NCI-H69 (cell line): Measurements from ENCODE around the gene SOX14.
A peak's percentile ranks its signal among the peaks of the same experiment; 100 is the strongest.

Experiments used
- DNase-seq: peaks from one replicate; lab custom pipeline; 2025; lab: John Stamatoyannopoulos, UW

Gene SOX14

GRCh38 chr3:137768361-137769321 lies 4.5 kb downstream of the SOX14 start:
- DNase-seq = no peak

- no peak for DNase-seq
Observed at GRCh38 chr3:137769322-137770065, 5.4 kb downstream of the SOX14 start.

GRCh38 chr3:137770066-137770834 lies 6.1 kb downstream of the SOX14 start:
- no peak for DNase-seq

GRCh38 chr3:137770835-137771399 lies 6.8 kb downstream of the SOX14 start:
- no peak for DNase-seq

GRCh38 chr3:137771401-137772213 lies 7.5 kb downstream of the SOX14 start:
- no peak for DNase-seq

GRCh38 chr3:137772214-137772955 lies 8.3 kb downstream of the SOX14 start:
- DNase-seq = no peak

- no peak for DNase-seq
Observed at GRCh38 chr3:137778941-137779340, 14.8 kb downstream of the SOX14 start.

- DNase-seq = no peak
Observed at GRCh38 chr3:137787529-137787928, 23.4 kb downstream of the SOX14 start.

GRCh38 chr3:137789236-137789635 lies 25.1 kb downstream of the SOX14 start:
- no peak for DNase-seq

- peak; percentile 10 for DNase-seq
Observed at GRCh38 chr3:137792626-137793271, 28.6 kb downstream of the SOX14 start.

- no peak for DNase-seq
Observed at GRCh38 chr3:137796993-137797392, 32.9 kb downstream of the SOX14 start.

- DNase-seq = no peak
Observed at GRCh38 chr3:137803215-137803614, 39.1 kb downstream of the SOX14 start.

GRCh38 chr3:137807998-137808397 lies 43.9 kb downstream of the SOX14 start:
- no peak for DNase-seq

GRCh38 chr3:137809509-137809908 lies 45.4 kb downstream of the SOX14 start:
- no peak for DNase-seq

- DNase-seq = no peak
Observed at GRCh38 chr3:137812023-137812422, 47.9 kb downstream of the SOX14 start.

- no peak for DNase-seq
Observed at GRCh38 chr3:137815251-137815650, 51.1 kb downstream of the SOX14 start.
